DND-41 (cell line): ENCODE data around the gene IGSF21.

Experiments used
- EZH2 ChIP-seq: IDR thresholded peaks from 3 replicates; pipeline ENCODE4 v1.6.1; 2012; ENCODE audit warnings: borderline replicate concordance, low read depth, mild to moderate bottlenecking, moderate library complexity, low read length, inconsistent platforms; ENCODE audit not compliant: severe bottlenecking
- TF ChIP-seq, protein P1 (sequence below): IDR thresholded peaks from 2 replicates; pipeline ENCODE4 v1.5.1; 2012; ENCODE audit warnings: borderline replicate concordance, low read length, moderate library complexity, mild to moderate bottlenecking; ENCODE audit not compliant: poor library complexity, severe bottlenecking; ENCODE audit errors: extremely low read depth

GRCh38 chr1:18158714-18159113 is 51.1 kb downstream of the IGSF21 start:
- TF ChIP-seq, protein P1, sequence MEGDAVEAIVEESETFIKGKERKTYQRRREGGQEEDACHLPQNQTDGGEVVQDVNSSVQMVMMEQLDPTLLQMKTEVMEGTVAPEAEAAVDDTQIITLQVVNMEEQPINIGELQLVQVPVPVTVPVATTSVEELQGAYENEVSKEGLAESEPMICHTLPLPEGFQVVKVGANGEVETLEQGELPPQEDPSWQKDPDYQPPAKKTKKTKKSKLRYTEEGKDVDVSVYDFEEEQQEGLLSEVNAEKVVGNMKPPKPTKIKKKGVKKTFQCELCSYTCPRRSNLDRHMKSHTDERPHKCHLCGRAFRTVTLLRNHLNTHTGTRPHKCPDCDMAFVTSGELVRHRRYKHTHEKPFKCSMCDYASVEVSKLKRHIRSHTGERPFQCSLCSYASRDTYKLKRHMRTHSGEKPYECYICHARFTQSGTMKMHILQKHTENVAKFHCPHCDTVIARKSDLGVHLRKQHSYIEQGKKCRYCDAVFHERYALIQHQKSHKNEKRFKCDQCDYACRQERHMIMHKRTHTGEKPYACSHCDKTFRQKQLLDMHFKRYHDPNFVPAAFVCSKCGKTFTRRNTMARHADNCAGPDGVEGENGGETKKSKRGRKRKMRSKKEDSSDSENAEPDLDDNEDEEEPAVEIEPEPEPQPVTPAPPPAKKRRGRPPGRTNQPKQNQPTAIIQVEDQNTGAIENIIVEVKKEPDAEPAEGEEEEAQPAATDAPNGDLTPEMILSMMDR, result no peak
- no peak for TF ChIP-seq EZH2
